Occipital lobe (tissue), 2 donors: Measurements from ENCODE around the gene ARID1B. TPM values are rescaled to one million over a fixed set of nuclear protein-coding genes. Genes with fewer than 3 reads are reported as not detected.

Experiments
- DNase-seq: peaks from one replicate; lab custom pipeline; 2025; lab: John Stamatoyannopoulos, UW
- total RNA-seq: library from RNA; depleted of rRNA; stranded (reverse); fragments of >200 nt; gene quantifications from one replicate; pipeline ENCODE4 v1.2.3, GENCODE V29; 2014

The ARID1B gene
- total RNA-seq, 1 donor from 2014 or later = 95.8 TPM

GRCh38 chr6:156877126-156877863, 100.1 kb downstream of the ARID1B start:
- DNase-seq = no peak

- DNase-seq = no peak
These were observed 101.5 kb downstream of the ARID1B start for GRCh38 chr6:156878681-156879080.

- no peak for DNase-seq
These were observed 102.0 kb downstream of the ARID1B start for GRCh38 chr6:156879186-156879585.

GRCh38 chr6:156879591-156879990, 102.4 kb downstream of the ARID1B start:
- no peak for DNase-seq

GRCh38 chr6:156880913-156881312, 103.7 kb downstream of the ARID1B start:
- DNase-seq = no peak

GRCh38 chr6:156881687-156882629, 104.8 kb downstream of the ARID1B start:
- DNase-seq = no peak

GRCh38 chr6:156883497-156884252, 106.5 kb downstream of the ARID1B start:
- DNase-seq = no peak

GRCh38 chr6:156884306-156884705, 107.1 kb downstream of the ARID1B start:
- DNase-seq = no peak

GRCh38 chr6:156885562-156885961, 108.4 kb downstream of the ARID1B start:
- no peak for DNase-seq

GRCh38 chr6:156886409-156886808, 109.2 kb downstream of the ARID1B start:
- DNase-seq = no peak

GRCh38 chr6:156887623-156888269, 110.6 kb downstream of the ARID1B start:
- no peak for DNase-seq

GRCh38 chr6:156889469-156889868, 112.3 kb downstream of the ARID1B start:
- DNase-seq = no peak

GRCh38 chr6:156889986-156890385, 112.8 kb downstream of the ARID1B start:
- no peak for DNase-seq

GRCh38 chr6:156890627-156891314, 113.6 kb downstream of the ARID1B start:
- DNase-seq = no peak

- no peak for DNase-seq
These were observed 120.8 kb downstream of the ARID1B start for GRCh38 chr6:156897907-156898531.

- no peak for DNase-seq
These were observed 121.9 kb downstream of the ARID1B start for GRCh38 chr6:156899071-156899470.

GRCh38 chr6:156899532-156900135, 122.5 kb downstream of the ARID1B start:
- no peak for DNase-seq

GRCh38 chr6:156900292-156900691, 123.1 kb downstream of the ARID1B start:
- DNase-seq = no peak

GRCh38 chr6:156901309-156902019, 124.3 kb downstream of the ARID1B start:
- DNase-seq = no peak
